Activated CD4-positive, alpha-beta T cell treated with anti-CD3 and anti-CD28 coated beads for 4 hours (primary cell): ENCODE data around the gene MYH11.
"Not testable (repeated sequence)": the region's sequence is repeated elsewhere in the genome, so short reads cannot be mapped to it uniquely, and the experiment has no call there.

Source experiments
- DNase-seq, 2 donors: peaks; one replicate each; pipeline ENCODE4 v3.0.0-alpha.2; 2020

Gene MYH11

DNA sequence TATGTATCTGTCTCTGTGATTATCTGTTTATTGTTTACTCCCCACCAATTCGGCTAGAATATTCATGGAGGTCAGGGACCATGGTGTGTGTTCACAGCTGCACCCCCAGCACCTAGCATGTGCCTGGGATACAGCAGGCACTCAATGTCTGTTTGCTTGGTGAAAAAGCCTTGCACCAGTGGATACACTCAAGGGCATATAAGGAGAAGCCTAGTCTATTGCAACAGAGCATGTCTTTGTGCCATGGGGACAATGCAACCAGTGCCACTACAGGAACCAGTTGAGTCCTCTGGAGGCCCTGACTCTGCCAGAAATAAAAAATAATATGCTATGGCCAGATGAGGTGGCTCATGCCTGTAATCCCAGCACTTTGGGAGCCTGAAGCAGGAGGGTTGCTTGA is 113.2 kb downstream of the MYH11 start:
- DNase-seq: no peak

DNA sequence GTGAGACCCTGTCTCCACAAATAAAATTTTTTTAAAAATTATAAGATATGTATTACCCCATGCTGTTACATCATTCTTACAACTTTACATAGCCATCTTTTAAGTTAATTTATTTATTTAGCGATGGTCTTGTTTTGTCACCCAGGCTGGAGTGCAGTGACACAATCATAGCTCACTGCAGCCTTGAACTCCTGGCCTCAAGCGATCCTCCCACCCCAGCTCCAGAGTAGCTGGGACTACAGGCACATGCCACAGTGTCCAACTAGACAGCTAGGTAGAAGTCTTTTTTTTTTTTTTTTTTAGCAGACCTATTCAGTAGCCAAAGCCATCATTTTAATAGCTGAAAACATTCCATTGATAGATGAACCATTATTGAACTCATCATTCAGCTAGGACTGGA is 114.1 kb downstream of the MYH11 start:
- no peak for DNase-seq

GRCh38 chr16:15741207-15741871 is 115.5 kb downstream of the MYH11 start:
- DNase-seq: no peak

DNA sequence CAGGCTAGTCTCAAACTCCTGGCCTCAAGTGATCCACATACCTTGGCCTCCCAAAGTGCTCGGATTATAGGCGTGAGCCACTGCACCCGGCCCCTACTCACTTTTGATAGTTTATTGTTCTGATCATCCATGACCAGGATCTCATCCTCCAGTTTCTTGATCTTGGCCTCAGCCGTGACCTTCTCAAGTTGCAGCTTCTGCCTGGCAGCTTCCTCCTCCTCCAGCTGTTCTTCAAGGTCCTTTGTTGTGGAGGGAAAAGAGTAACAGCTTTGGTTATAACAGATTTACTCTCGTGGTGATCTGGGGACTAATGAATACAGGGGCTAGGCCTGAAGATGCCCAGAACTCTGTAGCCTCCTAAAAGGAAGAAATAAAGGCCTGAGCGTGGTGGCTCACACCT is 116.9 kb downstream of the MYH11 start:
- no peak for DNase-seq

- no peak for DNase-seq
Measured at GRCh38 chr16:15739464-15739863, 117.4 kb downstream of the MYH11 start.

- DNase-seq: no peak
Measured at GRCh38 chr16:15737140-15737644, 119.6 kb downstream of the MYH11 start.

DNA sequence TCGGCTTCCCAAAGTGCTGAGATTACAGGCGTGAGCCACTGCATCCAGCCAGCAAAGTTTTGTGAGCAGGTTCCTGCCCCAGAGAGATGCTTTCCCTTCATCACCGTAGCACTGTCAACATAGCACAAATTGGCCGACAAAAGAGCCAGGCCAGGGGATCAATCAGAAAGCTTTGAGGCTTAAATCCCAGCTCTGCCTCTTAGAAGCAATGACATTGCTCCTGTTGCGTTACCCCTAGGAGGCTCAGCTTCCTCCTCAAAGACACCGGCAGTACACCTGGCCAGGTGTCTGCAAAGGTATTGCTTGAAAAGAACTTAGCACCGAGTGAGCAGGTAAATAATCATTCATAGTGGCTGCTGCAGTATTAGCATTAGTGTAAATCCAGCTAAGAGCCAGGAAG is 120.3 kb downstream of the MYH11 start:
- DNase-seq: no peak

DNA sequence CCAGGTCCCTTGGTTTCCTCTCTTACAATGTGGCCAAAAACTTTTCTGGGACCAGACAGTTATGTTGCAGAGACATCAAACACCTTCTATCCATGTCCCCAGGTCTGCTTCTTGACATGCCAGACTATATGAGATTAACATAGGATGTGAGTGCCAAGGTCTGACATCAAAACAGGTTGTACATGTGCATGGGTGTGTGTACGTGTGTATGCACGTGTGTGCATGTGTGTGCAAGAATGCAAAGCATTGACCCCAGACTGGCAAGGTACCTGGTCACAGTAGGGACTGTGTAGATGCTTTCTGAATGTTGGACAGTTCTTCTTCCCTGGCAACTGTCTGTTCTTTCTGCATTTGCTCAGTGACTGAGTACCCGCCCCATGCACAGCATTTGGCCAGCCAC is 121.2 kb downstream of the MYH11 start:
- DNase-seq: no peak

DNA sequence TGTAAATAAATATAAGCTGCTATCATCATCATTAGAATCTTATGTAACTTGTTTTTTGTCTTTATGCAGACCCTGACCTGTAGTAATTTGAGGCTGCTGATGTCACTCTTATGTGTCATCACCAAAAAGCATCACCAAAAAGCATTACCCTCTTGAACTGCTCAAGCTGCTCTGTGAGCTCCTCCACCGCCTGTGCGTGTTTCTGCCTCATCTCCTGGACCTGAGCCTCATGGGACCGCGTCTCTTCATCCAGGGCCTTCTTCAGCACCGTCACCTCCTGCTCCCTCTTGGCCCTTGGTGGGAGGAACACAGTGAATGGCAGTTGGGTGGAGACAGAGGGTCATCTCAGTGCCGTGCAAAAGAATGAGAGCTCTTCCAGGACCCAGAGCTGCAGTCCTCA is 124.4 kb downstream of the MYH11 start:
- no peak for DNase-seq

DNA sequence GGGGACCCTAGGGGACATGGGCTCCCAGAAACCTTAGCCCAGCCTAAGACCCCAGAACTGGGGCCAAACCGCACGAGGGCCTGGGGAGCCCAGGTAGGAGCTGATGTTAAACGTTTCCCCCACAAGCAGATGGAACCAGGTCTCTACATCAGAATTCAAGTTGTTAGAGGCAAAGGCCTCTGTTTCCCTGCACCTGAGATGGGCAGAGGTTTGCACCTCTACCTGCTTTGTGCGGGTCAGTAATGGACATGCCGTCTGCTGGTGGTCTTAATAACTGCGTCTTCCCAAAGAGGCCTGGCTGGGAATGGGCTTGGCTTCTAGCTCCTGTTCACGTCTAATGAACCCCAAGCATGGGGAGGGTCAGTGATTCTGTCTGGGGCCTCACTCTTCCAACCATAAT is 127.7 kb downstream of the MYH11 start:
- DNase-seq: no peak

- DNase-seq: not testable (repeated sequence)
Measured at GRCh38 chr16:15727697-15728096, 129.1 kb downstream of the MYH11 start.

DNA sequence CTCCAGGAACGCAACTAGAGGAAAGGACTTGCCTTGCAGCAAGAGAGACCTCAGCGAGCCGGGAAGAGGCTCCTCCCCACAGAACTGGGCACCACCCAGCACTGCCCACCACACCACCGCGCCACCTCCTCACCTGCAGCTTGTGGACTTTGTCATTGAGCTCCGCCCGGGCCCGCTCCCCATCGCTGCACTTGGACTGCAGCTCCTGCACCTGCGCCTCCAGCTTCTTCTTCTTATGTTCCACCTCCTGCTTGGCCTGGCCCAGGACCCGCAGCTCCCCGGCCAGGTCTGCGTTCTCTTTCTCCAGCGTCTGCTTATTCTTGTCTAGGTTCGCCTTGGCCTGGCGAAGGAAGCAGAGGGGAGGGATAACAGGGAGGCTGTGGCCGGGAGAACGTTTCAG is 130.1 kb downstream of the MYH11 start:
- no peak for DNase-seq

- DNase-seq: no peak
Measured at GRCh38 chr16:15725641-15726240, 131.1 kb downstream of the MYH11 start.

DNA sequence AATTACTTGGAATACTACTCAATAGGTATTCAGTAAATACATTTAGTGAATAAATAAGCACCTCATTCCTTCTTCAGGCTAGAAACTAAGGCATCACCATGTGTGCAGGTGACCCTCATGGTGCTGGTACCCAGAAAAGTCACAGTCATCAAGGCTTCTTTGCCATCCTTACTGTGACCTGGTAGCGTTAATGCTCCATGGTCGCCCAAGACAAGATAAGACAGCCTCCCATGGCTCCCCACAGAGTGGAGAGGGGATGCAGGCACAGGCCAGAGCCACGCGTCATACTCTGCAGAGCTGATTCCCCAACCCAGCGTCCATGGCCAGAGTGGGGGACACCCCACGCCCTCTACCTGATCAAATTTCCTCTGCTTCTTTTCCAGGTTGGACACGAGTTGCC is 133.0 kb downstream of the MYH11 start:
- DNase-seq: no peak

DNA sequence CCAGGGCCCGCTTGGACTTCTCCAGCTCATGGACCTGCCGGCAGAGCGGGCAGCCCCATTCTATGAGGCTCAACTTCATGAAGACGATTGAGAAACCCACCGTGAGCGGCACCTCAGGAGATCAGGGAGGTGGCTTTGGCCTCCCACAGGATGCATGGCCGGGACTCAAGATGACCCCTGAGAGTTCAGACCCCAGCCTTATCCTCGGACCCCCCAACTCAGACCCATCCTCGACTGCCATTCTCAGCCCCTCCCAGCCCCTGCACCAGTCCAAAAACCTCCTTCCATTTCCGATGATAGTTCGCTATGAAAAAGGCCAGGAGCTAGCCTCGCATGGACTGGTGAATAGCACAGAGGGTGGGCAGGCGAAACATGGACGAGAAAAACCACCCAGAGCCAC is 135.8 kb downstream of the MYH11 start:
- DNase-seq: no peak

- DNase-seq: no peak
Measured at GRCh38 chr16:15716694-15717447, 140.0 kb downstream of the MYH11 start.

GRCh38 chr16:15715221-15715620 is 141.6 kb downstream of the MYH11 start:
- DNase-seq: no peak

DNA sequence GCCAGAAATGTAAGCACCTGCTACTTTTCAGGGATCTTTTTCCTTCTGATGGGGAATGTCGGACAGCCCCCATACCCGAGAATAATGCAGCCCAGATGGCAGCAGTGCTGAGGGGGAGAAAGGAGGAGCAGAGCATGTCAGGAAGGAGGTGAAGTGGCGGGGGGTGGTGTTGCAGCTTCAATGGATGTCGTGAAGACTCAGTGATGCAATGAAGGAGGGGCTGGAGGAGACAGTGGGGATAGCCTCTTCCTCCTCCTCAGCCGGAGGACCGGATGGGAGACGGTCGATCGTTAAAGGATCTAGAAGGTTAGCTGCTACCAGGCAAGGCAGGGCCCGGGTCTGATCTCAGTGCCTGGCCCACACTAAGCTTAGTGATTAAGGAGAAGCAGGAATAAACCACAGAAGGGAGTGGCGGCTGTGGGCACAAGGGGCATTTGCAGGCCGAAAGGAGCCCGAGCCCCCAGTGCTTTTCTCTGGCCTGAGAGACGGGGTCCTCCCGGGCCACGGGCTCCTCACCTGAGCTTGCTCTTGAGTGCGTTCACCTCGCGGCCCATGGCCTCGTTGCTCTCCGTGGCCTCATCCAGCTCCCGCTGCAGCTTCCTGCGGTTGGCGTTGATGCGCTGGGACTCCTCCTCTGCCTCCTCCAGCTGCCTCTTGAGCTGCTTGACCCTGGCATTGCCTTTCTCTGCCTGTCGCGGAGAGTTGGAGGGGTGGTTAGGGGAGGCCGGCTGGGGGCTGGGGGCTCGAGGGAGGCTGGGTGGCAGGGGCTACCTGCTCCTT is 142.2 kb downstream of the MYH11 start:
- no peak for DNase-seq

GRCh38 chr16:15708997-15709396 is 147.8 kb downstream of the MYH11 start:
- no peak for DNase-seq

GRCh38 chr16:15708096-15708495 is 148.7 kb downstream of the MYH11 start:
- DNase-seq: no peak

- DNase-seq: no peak
Measured at GRCh38 chr16:15707332-15707731, 149.5 kb downstream of the MYH11 start.

DNA sequence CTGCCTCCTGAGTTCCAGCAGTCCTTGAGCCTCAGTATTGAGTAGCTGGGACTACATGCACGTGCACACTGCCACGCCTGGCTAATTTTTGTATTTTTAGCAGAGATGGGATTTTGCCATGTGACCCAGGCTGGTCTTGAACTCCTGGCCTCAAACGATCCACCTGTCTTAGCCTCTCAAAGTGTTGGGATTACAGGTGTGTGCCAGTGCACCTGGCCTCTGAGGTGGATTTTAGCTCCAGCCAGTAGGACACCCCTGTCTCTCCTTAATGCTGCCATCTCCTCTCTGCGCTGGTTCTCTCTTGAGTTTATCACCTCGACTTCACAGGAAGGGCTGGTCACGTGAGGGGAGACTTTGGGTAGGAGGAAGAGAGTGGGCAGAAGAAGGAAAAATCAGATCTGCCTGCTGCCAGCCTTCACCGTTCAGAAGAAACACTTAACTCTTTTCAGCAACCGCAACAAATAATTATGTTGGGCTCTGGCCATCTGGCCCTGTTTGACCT is 151.7 kb downstream of the MYH11 start:
- DNase-seq: no peak

- DNase-seq: peak; percentile 64 to 80
Measured at GRCh38 chr16:15704545-15704987, 152.3 kb downstream of the MYH11 start.
